HEK293 (cell line): Measurements from ENCODE around the gene MATN4.
A peak's percentile ranks its signal among the peaks of the same experiment; 100 is the strongest.

Experiments
- CTCF ChIA-PET: fragments of 350-600 bp; formaldehyde crosslinking; extraction: SDS; loops from one replicate; lab custom pipeline; 2021; ENCODE audit warnings: antibody characterized with exemption; lab: Yijun Ruan, JAX
- POLR2A ChIA-PET: fragments of 300-600 bp; formaldehyde crosslinking; extraction: SDS; loops from one replicate; lab custom pipeline; 2020; ENCODE audit warnings: antibody characterized with exemption, inconsistent platforms; lab: Yijun Ruan, JAX
- H3K27ac ChIP-seq: fragments of 200-500 bp; sonication (Bioruptor generic); 2 replicates; pipeline ENCODE4 v1.5.1; 2014; ENCODE audit warnings: low read depth, low read length, control low read depth, inconsistent platforms; ENCODE audit errors: extremely low read depth
- H3K36me3 ChIP-seq, 2 experiments: fragments of 200-500 bp in 1 of 2; sonication (Bioruptor generic) in 1 of 2; 1 replicate in 1 of 2; 2 replicates in 1 of 2; pipeline ENCODE4 v1.5.1; 2014 to 2017; ENCODE audit warnings: inconsistent platforms in 2 of 2, low read length in 2 of 2; ENCODE audit not compliant: control insufficient read depth in 2 of 2, insufficient read depth in 1 of 2
- H3K4me1 ChIP-seq: fragments of 200-500 bp; sonication (Bioruptor generic); 2 replicates; pipeline ENCODE4 v1.5.1; 2014; ENCODE audit warnings: mild to moderate bottlenecking, low read length, inconsistent platforms; ENCODE audit not compliant: control insufficient read depth, insufficient read depth
- H3K4me3 ChIP-seq: 2 replicates; pipeline ENCODE4 v1.5.1; 2011; ENCODE audit warnings: low read depth, mild to moderate bottlenecking, control low read depth, low read length, moderate library complexity
- H3K9me3 ChIP-seq: fragments of 200-500 bp; sonication (Bioruptor generic); 2 replicates; pipeline ENCODE4 v1.5.1; 2014; ENCODE audit warnings: low read depth, low read length, inconsistent platforms; ENCODE audit not compliant: control insufficient read depth, insufficient read depth
- HIC1 ChIP-seq: fragments of 450-650 bp; formaldehyde crosslinking; IDR thresholded peaks from 2 replicates; pipeline ENCODE4 v1.5.1; 2016; ENCODE audit warnings: missing biosample characterization, missing genetic modification characterization
- HOXA7 ChIP-seq: sonication (generic); formaldehyde crosslinking; IDR thresholded peaks from 2 replicates; pipeline ENCODE4 v1.8.1; 2022; ENCODE audit warnings: missing genetic modification reagents, borderline replicate concordance
- IKZF3 ChIP-seq: fragments of 450-650 bp; IDR thresholded peaks from 2 replicates; pipeline ENCODE4 v1.5.0; 2018; ENCODE audit warnings: missing biosample characterization, mild to moderate bottlenecking, missing genetic modification characterization, moderate library complexity
- SCRT2 ChIP-seq: fragments of 450-650 bp; formaldehyde crosslinking; IDR thresholded peaks from 2 replicates; pipeline ENCODE4 v1.5.1; 2016; ENCODE audit warnings: missing biosample characterization, missing genetic modification characterization
- YY1 ChIP-seq: fragments of 450-650 bp; formaldehyde crosslinking; IDR thresholded peaks from 2 replicates; pipeline ENCODE4 v1.5.1; 2018; ENCODE audit warnings: missing biosample characterization, missing genetic modification characterization
- ZBTB26 ChIP-seq: fragments of 450-650 bp; formaldehyde crosslinking; optimal IDR thresholded peaks from 2 replicates; pipeline ENCODE3; 2016; ENCODE audit warnings: missing biosample characterization, mild to moderate bottlenecking, missing genetic modification characterization
- ZBTB8A ChIP-seq: fragments of 450-650 bp; formaldehyde crosslinking; IDR thresholded peaks from 2 replicates; pipeline ENCODE4 v1.5.1; 2016; ENCODE audit warnings: missing biosample characterization, missing genetic modification characterization
- ZNF132 ChIP-seq: fragments of 450-650 bp; formaldehyde crosslinking; IDR thresholded peaks from 2 replicates; pipeline ENCODE4 v1.5.1; 2017; ENCODE audit warnings: missing biosample characterization, missing genetic modification characterization, borderline replicate concordance
- ZNF311 ChIP-seq: fragments of 450-650 bp; formaldehyde crosslinking; IDR thresholded peaks from 2 replicates; pipeline ENCODE4 v1.5.1; 2017; ENCODE audit warnings: missing biosample characterization, missing genetic modification characterization, borderline replicate concordance
- ZNF391 ChIP-seq: fragments of 450-650 bp; formaldehyde crosslinking; IDR thresholded peaks from 2 replicates; pipeline ENCODE4 v1.5.1; 2016; ENCODE audit warnings: low read depth, missing biosample characterization, missing genetic modification characterization, borderline replicate concordance
- ZNF514 ChIP-seq: fragments of 450-650 bp; formaldehyde crosslinking; IDR thresholded peaks from 2 replicates; pipeline ENCODE4 v1.5.1; 2016; ENCODE audit warnings: missing biosample characterization, missing genetic modification characterization
- ZNF529 ChIP-seq: fragments of 450-650 bp; formaldehyde crosslinking; IDR thresholded peaks from 2 replicates; pipeline ENCODE4 v1.5.1; 2017; ENCODE audit warnings: missing genetic modification characterization, missing biosample characterization; ENCODE audit not compliant: insufficient replicate concordance
- ZNF548 ChIP-seq: fragments of 450-650 bp; formaldehyde crosslinking; IDR thresholded peaks from 2 replicates; pipeline ENCODE4 v1.5.1; 2016; ENCODE audit warnings: missing biosample characterization, missing genetic modification characterization
- ZNF596 ChIP-seq: fragments of 450-650 bp; IDR thresholded peaks from 2 replicates; pipeline ENCODE4 v1.5.0; 2018; ENCODE audit warnings: missing biosample characterization, mild to moderate bottlenecking, missing genetic modification characterization, moderate library complexity
- ZSCAN23 ChIP-seq: fragments of 450-650 bp; formaldehyde crosslinking; IDR thresholded peaks from 2 replicates; pipeline ENCODE4 v1.5.1; 2016; ENCODE audit warnings: missing biosample characterization, missing genetic modification characterization
- TF ChIP-seq, protein P1 (sequence below): fragments of 450-650 bp; formaldehyde crosslinking; IDR thresholded peaks from 2 replicates; pipeline ENCODE4 v1.5.1; 2017; ENCODE audit warnings: missing biosample characterization, missing genetic modification characterization
- TF ChIP-seq, protein P2 (sequence below): fragments of 450-650 bp; formaldehyde crosslinking; IDR thresholded peaks from 2 replicates; pipeline ENCODE4 v1.5.1; 2016; ENCODE audit warnings: missing biosample characterization, missing genetic modification characterization

The MATN4 gene

DNA sequence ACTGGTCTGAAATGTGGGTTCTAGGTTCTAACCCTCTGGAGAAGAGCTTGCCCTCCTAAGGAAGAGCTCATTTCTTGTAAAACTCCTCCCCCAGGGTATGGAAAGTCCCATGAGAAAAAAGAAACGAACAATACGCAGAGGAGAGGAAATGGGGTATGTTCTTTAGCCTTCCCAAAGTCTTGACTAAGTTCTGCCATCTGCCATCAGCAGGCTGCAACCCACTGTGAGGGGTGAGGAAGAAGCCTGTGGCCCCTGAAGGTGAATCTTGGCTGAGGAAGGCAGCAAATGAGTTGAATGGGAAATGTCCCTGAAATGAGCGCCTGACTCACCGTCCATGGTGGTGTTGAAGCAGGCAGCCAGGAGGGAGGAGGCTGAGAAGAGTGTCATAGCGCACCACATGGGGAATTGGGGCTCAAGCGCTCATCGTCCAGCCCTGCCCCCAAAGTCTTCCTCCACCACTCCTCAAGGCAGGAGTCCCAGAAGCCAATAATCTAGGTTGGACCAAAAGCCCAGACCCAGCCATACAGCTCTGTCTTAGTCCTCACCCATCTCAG is 10.4 kb upstream of the MATN4 start:
- TF ChIP-seq ZNF311 (tag by site-specific recombination) (no peak), ZNF132 (tag by site-specific recombination) (no peak), ZNF391 (tag by site-specific recombination) (no peak), HIC1 (tag by site-specific recombination) (no peak), ZBTB8A (tag by site-specific recombination) (no peak), SCRT2 (tag by site-specific recombination) (no peak), YY1 (tag by site-specific recombination) (no peak), ZNF529 (tag by site-specific recombination) (no peak), IKZF3 (tag by site-specific recombination) (no peak), ZSCAN23 (no peak), ZNF596 (tag by site-specific recombination) (no peak), ZBTB26 (tag by site-specific recombination) (no peak), ZNF548 (tag by site-specific recombination) (no peak)
- TF ChIP-seq, protein P1, sequence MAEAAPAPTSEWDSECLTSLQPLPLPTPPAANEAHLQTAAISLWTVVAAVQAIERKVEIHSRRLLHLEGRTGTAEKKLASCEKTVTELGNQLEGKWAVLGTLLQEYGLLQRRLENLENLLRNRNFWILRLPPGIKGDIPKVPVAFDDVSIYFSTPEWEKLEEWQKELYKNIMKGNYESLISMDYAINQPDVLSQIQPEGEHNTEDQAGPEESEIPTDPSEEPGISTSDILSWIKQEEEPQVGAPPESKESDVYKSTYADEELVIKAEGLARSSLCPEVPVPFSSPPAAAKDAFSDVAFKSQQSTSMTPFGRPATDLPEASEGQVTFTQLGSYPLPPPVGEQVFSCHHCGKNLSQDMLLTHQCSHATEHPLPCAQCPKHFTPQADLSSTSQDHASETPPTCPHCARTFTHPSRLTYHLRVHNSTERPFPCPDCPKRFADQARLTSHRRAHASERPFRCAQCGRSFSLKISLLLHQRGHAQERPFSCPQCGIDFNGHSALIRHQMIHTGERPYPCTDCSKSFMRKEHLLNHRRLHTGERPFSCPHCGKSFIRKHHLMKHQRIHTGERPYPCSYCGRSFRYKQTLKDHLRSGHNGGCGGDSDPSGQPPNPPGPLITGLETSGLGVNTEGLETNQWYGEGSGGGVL (tag by site-specific recombination), result no peak
- Histone ChIP-seq H3K9me3 (no peaks in the 10 kb centered on the region), H3K36me3 (no peaks in the 10 kb centered on the region), H3K4me3 (no peak overlapping the region), H3K27ac (0 out of 2 replicates have a peak overlapping the region, but pooled peaks have one; percentile 2), H3K4me1 (no peaks in the 10 kb centered on the region; the same call in 1 of the 2 replicates)
- ChIA-PET CTCF (interaction anchor here (0.7 to 6.3 kb wide), 26 partner anchors 13 to 460 kb away, joined by 3 to 53 read pairs (median 4); partner anchors contain the start of gene SYS1), POLR2A (interaction anchor here (1.0 to 1.2 kb wide), 2 partner anchors 24 to 44 kb away, joined by 3 to 12 read pairs; partner anchors contain the start of gene SYS1)

- POLR2A ChIA-PET, result interaction anchor here (1.0 kb wide), 1 partner anchor 24 kb away, joined by 3 read pairs; no protein-coding TSS in a partner anchor
- Histone ChIP-seq H3K27ac (no peak overlapping the region), H3K36me3 (no peaks in the 10 kb centered on the region), H3K9me3 (no peaks in the 10 kb centered on the region), H3K4me1 (no peaks in the 10 kb centered on the region; the same call in 1 of the 2 replicates), H3K4me3 (no peak overlapping the region)
- TF ChIP-seq, protein P2, sequence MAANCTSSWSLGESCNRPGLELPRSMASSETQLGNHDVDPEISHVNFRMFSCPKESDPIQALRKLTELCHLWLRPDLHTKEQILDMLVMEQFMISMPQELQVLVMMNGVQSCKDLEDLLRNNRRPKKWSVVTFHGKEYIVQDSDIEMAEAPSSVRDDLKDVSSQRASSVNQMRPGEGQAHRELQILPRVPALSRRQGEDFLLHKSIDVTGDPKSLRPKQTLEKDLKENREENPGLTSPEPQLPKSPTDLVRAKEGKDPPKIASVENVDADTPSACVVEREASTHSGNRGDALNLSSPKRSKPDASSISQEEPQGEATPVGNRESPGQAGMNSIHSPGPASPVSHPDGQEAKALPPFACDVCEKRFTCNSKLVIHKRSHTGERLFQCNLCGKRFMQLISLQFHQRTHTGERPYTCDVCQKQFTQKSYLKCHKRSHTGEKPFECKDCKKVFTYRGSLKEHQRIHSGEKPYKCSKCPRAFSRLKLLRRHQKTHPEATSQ (tag by site-specific recombination), result no peak
- TF ChIP-seq ZNF514 (tag by site-specific recombination) (no peak), HOXA7 (CRISPR knock-in tag) (no peak)
- CTCF ChIA-PET, result interaction anchor here (0.7 to 6.3 kb wide), 10 partner anchors 19 to 460 kb away, joined by 3 to 53 read pairs (median 12); partner anchors contain the start of gene SYS1
These were observed 9.7 kb upstream of the MATN4 start for GRCh38 chr20:45317826-45318225.
